PC-9 (cell line): ENCODE data around the gene CKAP5.

Experiments used
- EZH2 ChIP-seq: fragments of 200-600 bp; sonication (generic); IDR thresholded peaks from 2 replicates; pipeline ENCODE4 v1.8.0; 2017; ENCODE audit warnings: antibody characterized with exemption, low read depth
- TF ChIP-seq, protein P1 (sequence below): fragments of 200-600 bp; sonication (generic); conservative IDR thresholded peaks from 2 replicates; pipeline ENCODE4 v1.6.1; 2017; ENCODE audit warnings: mixed run types, antibody characterized with exemption, mild to moderate bottlenecking, moderate library complexity

DNA sequence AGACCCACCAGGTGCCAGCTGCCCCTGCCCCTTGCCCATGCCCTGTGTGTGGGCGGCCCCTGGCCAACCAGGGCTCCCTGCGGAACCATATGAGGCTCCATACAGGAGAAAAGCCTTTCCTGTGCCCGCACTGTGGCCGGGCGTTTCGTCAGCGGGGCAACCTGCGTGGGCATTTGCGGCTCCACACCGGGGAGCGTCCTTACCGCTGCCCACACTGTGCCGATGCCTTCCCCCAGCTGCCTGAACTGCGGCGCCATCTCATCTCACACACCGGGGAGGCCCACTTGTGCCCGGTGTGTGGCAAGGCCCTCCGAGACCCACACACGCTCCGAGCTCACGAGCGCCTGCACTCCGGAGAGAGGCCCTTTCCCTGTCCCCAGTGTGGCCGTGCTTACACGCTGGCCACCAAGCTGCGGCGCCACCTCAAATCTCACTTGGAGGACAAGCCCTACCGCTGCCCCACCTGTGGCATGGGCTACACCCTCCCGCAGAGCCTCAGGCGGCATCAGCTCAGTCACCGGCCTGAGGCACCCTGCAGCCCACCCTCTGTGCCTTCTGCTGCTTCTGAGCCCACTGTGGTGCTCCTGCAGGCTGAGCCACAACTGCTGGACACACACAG, 140.9 kb downstream of the CKAP5 start:
- TF ChIP-seq, protein P1, sequence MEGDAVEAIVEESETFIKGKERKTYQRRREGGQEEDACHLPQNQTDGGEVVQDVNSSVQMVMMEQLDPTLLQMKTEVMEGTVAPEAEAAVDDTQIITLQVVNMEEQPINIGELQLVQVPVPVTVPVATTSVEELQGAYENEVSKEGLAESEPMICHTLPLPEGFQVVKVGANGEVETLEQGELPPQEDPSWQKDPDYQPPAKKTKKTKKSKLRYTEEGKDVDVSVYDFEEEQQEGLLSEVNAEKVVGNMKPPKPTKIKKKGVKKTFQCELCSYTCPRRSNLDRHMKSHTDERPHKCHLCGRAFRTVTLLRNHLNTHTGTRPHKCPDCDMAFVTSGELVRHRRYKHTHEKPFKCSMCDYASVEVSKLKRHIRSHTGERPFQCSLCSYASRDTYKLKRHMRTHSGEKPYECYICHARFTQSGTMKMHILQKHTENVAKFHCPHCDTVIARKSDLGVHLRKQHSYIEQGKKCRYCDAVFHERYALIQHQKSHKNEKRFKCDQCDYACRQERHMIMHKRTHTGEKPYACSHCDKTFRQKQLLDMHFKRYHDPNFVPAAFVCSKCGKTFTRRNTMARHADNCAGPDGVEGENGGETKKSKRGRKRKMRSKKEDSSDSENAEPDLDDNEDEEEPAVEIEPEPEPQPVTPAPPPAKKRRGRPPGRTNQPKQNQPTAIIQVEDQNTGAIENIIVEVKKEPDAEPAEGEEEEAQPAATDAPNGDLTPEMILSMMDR = no peak
- no peak for TF ChIP-seq EZH2
